ENCODE results near the gene GPC5.

GPC5 gene

GRCh38 chr13:91767651-91768050, 369.2 kb downstream of the GPC5 start:
- peak; percentile 21 for DNase-seq (ENCODE audit: low read depth)
- no peak overlapping the region for H3K4me3 ChIP-seq (ENCODE audit: low read depth, low read length)
- no peak for TF ChIP-seq CTCF (conservative IDR thresholded peaks at IDR 0.05; ENCODE audit: low read depth, low read length)

GRCh38 chr13:91768746-91769145, 370.3 kb downstream of the GPC5 start:
- H3K4me3 ChIP-seq (ENCODE audit: low read depth, low read length): no peak overlapping the region
- no peak for DNase-seq (ENCODE audit: low read depth)
- no peak for TF ChIP-seq CTCF (conservative IDR thresholded peaks at IDR 0.05; ENCODE audit: low read depth, low read length)

- no peak for DNase-seq (ENCODE audit: low read depth)
- TF ChIP-seq CTCF (conservative IDR thresholded peaks at IDR 0.05; ENCODE audit: low read depth, low read length): no peak
- no peak overlapping the region for H3K4me3 ChIP-seq (ENCODE audit: low read depth, low read length)
Observed at GRCh38 chr13:91771229-91771628, 372.8 kb downstream of the GPC5 start.

GRCh38 chr13:91773591-91774227, 375.3 kb downstream of the GPC5 start:
- no peak for TF ChIP-seq CTCF (conservative IDR thresholded peaks at IDR 0.05; ENCODE audit: low read depth, low read length)
- no peak overlapping the region for H3K4me3 ChIP-seq (ENCODE audit: low read depth, low read length)
- DNase-seq (ENCODE audit: low read depth): no peak

- no peak for DNase-seq (ENCODE audit: low read depth)
- TF ChIP-seq CTCF (conservative IDR thresholded peaks at IDR 0.05; ENCODE audit: low read depth, low read length): no peak
- no peak overlapping the region for H3K4me3 ChIP-seq (ENCODE audit: low read depth, low read length)
Observed at GRCh38 chr13:91774397-91774796, 376.0 kb downstream of the GPC5 start.

- DNase-seq (ENCODE audit: low read depth): no peak
- TF ChIP-seq CTCF (conservative IDR thresholded peaks at IDR 0.05; ENCODE audit: low read depth, low read length): no peak
- H3K4me3 ChIP-seq (ENCODE audit: low read depth, low read length): no peak overlapping the region
Observed at GRCh38 chr13:91776611-91777193, 378.3 kb downstream of the GPC5 start.

GRCh38 chr13:91778123-91778522, 379.7 kb downstream of the GPC5 start:
- H3K4me3 ChIP-seq (ENCODE audit: low read depth, low read length): no peak overlapping the region
- DNase-seq (ENCODE audit: low read depth): no peak
- no peak for TF ChIP-seq CTCF (conservative IDR thresholded peaks at IDR 0.05; ENCODE audit: low read depth, low read length)

Data from choroid plexus epithelial cell (primary cell).